C4-2B (cell line): Measurements from ENCODE around the gene WDR59.

Source experiments
- CTCF ChIP-seq: fragments of 450-650 bp; conservative IDR thresholded peaks from 2 replicates; pipeline ENCODE4 v1.5.1; 2017; ENCODE audit warnings: mild to moderate bottlenecking
- ZFX ChIP-seq: fragments of 450-650 bp; IDR thresholded peaks from 2 replicates; pipeline ENCODE4 v1.6.1; 2017

GRCh38 chr16:75027520-75028300 is 42.8 kb upstream of the WDR59 start:
- TF ChIP-seq CTCF: no peak
- no peak for TF ChIP-seq ZFX
